Bronchial epithelial cell (primary cell): ENCODE measurements around the gene SMARCA4. TPM values are rescaled to one million over a fixed set of nuclear protein-coding genes. Genes with fewer than 3 reads are reported as not detected.

Experiments used
- DNase-seq: peaks from one replicate; pipeline ENCODE4 v3.0.0-alpha.2; 2010; ENCODE audit warnings: low read depth
- FAIRE-seq: peaks from 2 replicates; lab custom pipeline; 2011; peaks lifted over from hg19 to GRCh38; lab: Jason Lieb, UNC
- H3K27me3 ChIP-seq: 2 replicates; pipeline ENCODE4 v1.5.1; 2011; ENCODE audit warnings: low read length; ENCODE audit not compliant: control insufficient read depth, insufficient read depth
- H3K36me3 ChIP-seq: 2 replicates; pipeline ENCODE4 v1.5.1; 2011; ENCODE audit warnings: low read length; ENCODE audit not compliant: control insufficient read depth, insufficient read depth
- H3K4me3 ChIP-seq: 2 replicates; pipeline ENCODE4 v1.5.1; 2011; ENCODE audit warnings: mild to moderate bottlenecking, low read depth, low read length, control low read depth
- CTCF ChIP-seq: IDR thresholded peaks from 2 replicates; pipeline ENCODE4 v1.5.1; 2011; ENCODE audit warnings: mild to moderate bottlenecking, moderate library complexity, low read length, control low read depth, inconsistent platforms; ENCODE audit not compliant: insufficient read depth, severe bottlenecking
- total RNA-seq: library from RNA; depleted of rRNA; stranded (reverse); fragments of >200 nt; gene quantifications from 2 replicates; pipeline ENCODE4 v1.2.1, GENCODE V29; 2014

The SMARCA4 gene
- total RNA-seq, 1 donor from 2014 or later = 49.2 TPM

DNA sequence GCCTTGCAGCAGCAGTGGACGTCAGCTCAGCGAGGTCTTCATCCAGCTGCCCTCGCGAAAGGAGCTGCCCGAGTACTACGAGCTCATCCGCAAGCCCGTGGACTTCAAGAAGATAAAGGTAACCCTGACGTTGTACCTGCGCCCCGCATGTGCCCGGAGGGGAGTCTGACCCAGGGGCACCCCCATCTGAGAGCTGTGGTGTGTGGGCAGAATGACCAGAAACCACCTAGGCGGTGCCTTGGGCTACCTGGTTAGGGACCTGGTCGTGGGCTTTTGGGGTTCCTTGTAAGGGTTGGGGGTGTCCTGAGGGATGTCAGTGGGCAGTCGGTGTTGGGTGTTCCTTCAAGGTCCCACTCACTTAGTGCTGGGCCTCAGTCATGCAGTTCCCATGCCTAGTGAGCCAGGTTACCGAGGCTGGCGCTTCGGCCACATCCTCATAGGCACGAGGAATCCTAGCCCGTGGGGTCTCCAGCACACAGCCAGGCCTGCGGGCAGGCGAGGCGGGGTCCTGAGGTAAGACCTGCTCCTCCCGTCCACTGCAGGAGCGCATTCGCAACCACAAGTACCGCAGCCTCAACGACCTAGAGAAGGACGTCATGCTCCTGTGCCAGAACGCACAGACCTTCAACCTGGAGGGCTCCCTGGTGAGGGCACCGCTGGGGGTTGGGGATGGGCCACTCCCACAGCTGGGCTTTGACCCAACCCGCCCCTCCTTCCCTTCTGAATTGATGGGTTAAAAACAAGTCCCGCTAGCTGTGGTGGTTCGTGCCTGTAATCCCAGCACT, 97.6 kb downstream of the SMARCA4 start:
- DNase-seq = no peak
- Histone ChIP-seq H3K4me3 (no peak overlapping the region), H3K36me3 (peaks cover 20% of the 10 kb centered on the region), H3K27me3 (no peaks in the 10 kb centered on the region)
- no peak for TF ChIP-seq CTCF
- no peak for FAIRE-seq

GRCh38 chr19:11059511-11060358, 98.9 kb downstream of the SMARCA4 start:
- Histone ChIP-seq H3K36me3 (peaks cover 21% of the 10 kb centered on the region), H3K27me3 (no peaks in the 10 kb centered on the region), H3K4me3 (no peak overlapping the region)
- DNase-seq (no peak), FAIRE-seq (no peak)
- no peak for TF ChIP-seq CTCF

- DNase-seq (no peak), FAIRE-seq (no peak)
- H3K4me3 ChIP-seq = no peak overlapping the region
- H3K36me3 ChIP-seq = peaks cover 17% of the 10 kb centered on the region
- H3K27me3 ChIP-seq = no peaks in the 10 kb centered on the region
- no peak for TF ChIP-seq CTCF
These were observed 101.1 kb downstream of the SMARCA4 start for GRCh38 chr19:11061952-11062351.

DNA sequence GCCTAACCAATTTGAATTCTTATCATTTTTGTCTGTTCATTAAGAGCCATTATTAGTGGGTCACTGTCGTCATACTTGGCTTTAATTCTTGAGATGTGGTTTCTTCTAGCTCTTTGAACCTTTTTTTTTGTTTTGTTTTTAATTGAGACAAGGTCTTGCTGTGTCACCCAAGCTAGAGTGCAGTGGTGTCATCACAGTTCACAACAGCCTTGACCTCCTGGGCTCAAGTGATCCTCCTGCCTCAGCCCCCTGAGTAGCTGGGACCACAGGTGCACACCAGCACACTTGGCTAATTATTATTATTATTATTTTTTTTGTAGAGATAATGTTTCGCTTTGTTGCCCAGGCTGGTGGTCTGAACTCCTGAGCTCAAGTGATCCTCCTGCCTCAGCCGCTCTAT, 102.6 kb downstream of the SMARCA4 start:
- H3K4me3 ChIP-seq = no peak overlapping the region
- H3K27me3 ChIP-seq = no peaks in the 10 kb centered on the region
- TF ChIP-seq CTCF = no peak
- no peak for DNase-seq
- H3K36me3 ChIP-seq = peaks cover 21% of the 10 kb centered on the region
- FAIRE-seq = no peak

DNA sequence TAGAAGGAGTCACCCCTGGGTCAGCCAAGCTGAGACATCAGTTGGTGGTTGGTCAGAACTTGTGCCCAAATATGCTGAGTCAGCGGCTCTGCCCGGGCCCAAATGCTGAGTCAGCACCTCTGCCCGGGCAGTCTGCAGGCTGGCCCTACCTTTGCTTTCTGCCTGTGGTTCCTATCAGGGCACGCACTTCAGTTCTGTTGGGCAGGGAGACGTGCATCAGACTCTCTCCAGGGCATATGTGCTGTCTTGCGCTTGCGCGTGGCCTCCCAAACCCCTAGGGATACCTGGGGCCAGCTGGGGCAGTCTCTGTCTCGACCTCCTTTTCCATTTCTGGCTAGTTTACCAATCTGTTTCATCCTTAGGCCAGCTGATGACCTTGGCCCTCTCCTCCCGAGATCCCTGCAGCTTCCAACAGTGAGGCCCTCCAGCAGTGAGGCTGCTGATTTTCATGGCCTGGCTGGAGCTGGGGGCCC, 104.0 kb downstream of the SMARCA4 start:
- FAIRE-seq (no peak), DNase-seq (no peak)
- peaks cover 18% of the 10 kb centered on the region for H3K36me3 ChIP-seq

More for the DNA sequence above, 104.0 kb downstream of the SMARCA4 start:
- no peaks in the 10 kb centered on the region for H3K27me3 ChIP-seq
- no peak overlapping the region for H3K4me3 ChIP-seq
- no peak for TF ChIP-seq CTCF
